HG03432 (cell line): Measurements from ENCODE around the gene ACAA2.
A peak's percentile ranks its signal among the peaks of the same experiment; 100 is the strongest.
"Not testable (repeated sequence)": the region's sequence is repeated elsewhere in the genome, so short reads cannot be mapped to it uniquely, and the experiment has no call there.

Experiments used
- ATAC-seq: cut with Tn5 transposase; IDR thresholded peaks from one replicate; pipeline ENCODE4 v1.9.1; 2021; ENCODE audit warnings: mild to moderate bottlenecking, moderate library complexity; ENCODE audit not compliant: unreplicated experiment

ACAA2 gene

DNA sequence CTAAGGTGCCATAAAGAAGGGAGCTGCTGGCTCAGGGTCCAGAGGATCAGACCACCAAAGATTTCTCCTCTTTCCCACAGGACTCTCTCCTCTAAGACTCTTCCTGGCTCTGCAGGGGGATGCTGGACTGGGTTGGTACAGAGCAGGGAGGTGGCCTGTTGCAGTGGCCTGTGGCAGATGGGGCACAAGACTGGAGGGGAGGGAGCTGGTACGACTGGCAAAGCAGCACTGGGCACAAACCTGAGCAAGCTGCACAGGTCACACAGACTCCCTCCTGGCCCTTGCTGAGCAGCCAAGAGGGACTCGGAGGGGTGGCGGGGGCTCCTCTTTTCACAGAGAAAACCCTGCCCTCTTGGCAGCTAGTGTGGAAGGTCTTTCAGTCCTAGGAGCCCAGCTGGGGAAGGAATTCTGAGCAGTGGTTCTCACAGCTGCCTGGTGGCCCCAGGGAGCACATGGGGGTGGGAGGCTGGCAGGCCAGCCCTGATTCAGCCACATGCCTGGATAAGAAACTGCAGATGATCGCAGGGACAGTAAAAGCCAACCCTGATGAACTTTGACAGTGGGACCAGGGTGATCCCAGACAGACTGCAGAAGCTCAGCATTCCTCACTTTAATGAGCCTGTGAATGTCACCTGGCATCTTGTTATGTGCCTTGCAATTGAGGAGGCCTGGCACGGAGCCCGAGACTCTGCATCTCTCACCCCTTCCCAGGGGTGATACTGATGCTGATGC lies 32.5 kb upstream of the ACAA2 start:
- ATAC-seq = no peak

DNA sequence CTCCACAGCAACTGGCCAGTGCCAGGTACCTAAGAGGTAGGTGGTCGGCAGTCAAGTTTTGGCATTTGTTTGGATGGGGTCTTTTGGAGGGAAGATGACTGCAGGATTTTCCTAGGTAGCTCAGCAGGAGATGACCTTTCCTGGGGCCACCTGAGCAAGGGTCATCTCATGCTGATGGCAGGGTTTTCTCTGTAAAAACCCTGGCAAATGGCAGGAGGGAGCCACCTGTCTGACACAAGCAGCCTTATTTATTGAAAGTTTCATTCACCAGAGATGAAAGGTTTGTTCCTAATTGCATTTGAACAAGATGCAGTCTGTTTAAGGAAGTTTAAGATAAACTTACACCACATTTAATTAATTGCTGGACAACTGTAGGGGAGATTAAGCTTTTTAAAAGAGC lies 31.6 kb upstream of the ACAA2 start:
- no peak for ATAC-seq

DNA sequence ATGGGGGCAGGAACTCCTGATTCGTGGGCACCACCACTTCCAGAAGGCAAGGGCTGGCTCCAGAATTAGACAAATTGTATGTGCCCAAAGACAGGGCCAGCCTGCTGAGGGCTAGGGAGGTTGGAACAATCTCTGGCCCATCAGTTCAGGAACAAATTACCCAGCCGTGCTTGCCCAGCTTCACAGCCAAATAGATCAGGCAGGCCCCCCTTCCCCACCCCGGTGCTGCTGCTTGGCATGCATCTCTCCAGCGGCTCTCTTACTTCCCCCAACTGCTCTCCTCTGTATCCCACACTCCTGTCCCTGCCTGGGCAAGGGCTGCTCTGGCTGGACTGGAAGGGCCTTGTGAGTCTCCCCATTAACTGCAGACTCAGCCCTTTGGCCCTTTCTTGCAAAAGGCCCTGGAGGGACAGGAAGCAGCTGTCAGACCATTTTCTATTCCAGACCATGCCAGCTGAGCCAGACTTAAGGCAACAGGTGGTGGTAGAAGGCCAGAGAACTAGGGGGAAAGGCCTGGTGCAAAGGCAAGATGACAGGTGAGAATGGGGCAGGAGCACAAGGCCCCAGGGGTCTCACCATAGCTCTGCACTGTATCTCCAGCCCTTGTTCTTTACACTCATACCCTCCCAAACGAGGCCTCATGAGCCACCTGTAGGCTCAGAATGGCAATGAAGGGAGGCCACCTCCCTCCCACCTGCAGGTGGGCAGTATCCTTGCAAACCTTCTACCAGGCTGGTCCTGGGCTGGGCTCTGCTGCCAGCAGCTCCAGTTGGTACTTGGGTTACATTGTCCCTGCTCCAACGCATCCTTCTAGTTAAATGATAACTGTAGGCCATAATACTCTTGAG lies 30.7 kb upstream of the ACAA2 start:
- ATAC-seq = no peak

DNA sequence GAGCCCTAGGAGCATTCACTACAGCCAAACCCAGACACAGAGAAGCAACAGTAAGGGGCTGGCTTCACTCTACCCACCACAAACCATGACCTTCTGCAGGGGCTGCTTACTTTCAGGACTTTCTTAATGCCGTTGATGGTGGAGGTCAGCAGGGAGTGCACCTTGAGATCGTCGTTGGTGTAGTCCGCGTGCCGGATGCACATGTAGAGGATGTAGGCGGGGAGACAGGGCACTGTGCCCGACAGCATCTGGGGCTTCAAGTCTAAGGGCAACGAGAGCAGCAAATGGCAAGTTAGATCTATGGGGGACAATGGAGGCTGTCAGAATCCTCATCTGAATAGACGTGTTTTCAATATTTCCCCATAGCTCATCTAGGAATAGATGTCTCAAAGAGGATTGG lies 29.8 kb upstream of the ACAA2 start:
- no peak for ATAC-seq

DNA sequence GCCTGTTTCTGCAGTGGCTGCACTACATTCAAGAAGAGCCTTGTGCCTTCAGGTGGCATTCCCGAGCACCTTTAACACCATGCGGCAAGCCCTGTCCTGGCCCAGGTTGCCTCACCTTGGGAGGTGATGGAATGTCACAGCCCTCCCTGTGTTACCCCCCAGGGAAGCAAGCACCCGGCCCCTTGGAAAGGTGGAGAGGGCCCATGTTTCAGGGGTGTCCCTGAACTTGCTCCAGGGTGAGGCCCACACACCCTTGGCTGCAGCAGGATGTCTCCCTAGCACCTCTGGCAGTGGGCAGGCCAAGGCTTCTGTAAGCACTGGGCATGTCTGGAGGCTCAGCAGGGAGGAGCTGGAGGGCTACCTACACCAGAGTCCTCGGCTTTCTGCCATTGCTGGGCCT lies 29.3 kb upstream of the ACAA2 start:
- no peak for ATAC-seq

DNA sequence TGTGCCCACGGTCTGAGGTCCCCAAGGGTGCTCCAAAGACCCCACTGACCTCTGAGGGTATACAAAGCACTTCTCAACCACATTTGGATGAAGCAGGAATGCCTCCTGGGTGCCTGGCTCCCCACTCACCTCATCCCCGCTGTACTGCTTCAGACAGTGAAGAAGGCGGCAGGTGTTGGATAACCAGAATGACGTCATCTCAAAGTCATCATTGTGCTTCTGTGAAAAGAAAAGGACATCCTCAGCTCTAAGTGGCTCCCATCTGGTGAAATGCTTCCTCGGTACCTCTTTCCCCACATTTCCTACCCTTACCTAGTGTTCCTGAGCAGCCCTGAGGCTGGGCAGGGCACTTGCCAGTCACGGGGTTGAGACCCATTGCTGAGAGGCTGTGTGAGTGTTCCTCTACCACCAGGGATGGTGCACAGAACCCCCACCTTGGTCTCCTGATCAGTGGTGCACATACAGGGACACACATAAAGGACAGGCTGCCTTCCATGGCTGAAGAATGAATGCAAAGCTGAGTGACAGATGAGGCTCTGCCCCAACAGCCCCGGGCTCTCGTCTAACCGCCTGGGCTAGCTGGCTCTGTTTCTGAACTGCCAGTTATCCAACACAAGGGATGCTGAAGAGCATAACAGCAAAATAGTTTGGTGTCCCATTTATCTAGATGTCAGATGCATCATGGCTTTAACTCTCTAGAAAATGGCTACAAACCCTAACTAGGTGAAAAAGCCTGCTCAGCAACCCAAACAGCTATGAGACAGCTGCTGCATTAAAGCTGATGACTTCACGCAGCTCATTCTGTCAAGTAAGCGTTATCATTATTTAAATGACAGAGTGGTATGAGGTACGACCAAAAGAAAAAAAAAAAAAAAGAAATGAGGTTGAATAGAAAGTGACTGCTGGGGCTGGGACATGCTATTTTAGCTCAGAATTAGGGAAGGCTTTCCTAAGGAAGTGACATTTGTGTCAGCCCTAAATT lies 28.2 kb upstream of the ACAA2 start:
- ATAC-seq = no peak

DNA sequence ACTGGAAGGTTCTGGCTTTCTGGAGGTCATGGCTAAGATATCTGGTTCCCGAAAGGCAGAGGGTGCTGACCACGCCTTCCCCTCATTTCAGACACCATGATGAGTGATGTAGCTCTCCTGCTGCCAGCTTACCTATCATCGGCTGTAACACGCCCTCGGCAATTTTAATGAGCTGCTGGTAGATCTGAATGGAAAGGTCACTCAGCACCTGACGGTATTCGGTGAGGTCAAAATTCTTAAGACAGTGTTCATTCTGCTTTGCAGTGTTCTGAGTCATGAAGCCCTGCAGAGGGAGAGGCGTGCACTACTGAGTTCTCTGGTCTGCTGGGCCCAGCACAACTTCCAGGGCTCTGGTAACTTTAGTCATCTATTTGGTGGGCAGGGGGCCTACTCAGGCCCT lies 25.7 kb upstream of the ACAA2 start:
- ATAC-seq = no peak

DNA sequence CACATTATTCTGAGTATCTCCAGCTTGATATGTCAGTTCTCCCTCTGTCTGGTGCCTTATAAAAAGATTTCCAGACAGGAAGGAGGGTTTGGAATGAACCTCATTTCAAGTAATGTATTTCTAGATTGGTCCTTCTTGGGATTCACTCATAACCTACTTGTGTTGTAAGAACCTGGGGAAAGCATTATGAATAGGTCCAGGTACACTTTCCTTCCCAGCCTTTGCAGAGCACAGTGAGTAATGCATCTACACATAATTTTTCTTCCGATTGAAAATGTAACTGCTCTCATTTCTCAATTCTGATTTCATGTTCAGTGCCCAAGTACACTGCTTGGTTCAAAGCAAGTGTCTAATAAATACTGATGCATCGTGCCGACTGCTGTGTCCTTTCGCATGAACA lies 25.0 kb upstream of the ACAA2 start:
- no peak for ATAC-seq

DNA sequence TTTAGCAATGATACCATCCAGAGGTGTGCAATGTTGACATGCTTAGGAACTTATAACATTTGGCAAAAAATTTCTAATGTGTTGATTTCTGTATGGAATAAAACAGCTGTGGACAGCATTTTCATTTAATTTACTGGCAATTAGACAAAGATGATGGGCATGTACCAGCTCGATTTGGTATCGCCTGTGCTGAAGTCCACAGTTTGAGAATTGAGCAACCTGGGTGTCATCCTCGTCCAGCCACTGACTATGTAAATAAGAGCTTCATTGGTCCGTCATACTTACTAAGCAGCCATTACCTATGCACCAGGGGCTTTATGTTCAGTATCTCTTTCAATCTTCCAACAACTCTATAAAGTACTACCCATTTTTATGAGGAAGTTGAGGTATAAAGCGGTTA lies 24.6 kb upstream of the ACAA2 start:
- no peak for ATAC-seq

DNA sequence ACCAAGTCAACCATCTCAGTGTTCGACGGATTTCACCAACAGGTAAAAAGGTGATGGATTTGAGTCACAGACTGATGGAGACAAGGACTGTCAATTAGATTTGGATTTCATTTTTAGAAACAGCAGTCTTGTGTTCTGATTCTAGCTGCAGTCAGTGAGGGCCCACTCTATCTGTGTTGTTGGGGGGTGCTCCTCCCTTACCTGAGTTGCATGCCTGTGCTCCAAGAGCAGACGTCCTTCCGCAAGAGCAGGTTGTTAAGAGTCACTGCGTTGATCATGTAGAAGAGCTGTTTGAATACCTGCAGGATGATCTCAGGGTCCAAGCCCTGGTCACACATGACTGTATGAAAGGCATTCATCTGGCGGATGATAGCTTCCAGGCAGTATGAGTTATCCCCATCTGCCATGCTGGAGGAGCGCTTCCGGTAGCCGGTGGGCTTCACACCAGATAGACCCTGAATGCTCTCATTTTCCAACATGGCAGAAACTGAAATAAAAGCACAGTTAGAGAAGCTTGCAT lies 24.0 kb upstream of the ACAA2 start:
- not testable (repeated sequence) for ATAC-seq

DNA sequence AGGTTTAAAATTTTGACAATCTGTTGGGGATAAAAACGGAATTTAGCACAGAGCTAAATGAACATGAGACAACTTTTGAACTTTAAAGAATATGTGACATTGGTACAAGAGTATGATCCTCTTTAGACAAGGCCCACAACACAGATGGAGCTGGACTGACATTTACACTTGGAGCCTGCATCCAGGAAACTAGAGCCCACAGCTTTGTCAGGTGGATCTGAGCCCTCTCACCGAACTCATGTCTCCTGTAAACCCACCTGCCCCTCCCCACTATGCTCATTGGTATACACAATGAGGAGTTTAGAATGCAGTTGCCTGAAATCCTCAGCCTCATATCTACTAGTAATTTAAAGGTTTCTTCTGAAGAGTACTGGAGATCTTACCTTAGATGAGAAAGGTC lies 22.1 kb upstream of the ACAA2 start:
- ATAC-seq = no peak

DNA sequence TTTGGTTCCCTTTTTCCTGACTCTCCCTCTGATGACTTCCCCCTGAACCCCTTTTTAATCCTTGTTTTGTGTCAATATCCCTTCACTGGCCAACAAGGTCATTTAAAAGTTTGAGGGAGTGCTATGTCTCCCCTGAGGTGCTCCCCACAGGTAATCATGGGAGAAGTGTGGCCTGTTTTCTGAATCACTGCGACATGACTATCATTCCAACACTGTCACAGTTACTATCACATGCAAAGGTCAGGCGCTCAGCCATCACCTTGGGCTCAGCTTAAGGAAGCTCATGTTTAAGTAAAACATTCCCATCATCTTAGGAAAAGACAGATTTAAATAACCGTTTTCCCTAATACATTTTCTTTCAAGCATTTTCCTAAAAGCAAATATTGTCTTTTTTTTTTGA lies 20.9 kb upstream of the ACAA2 start:
- ATAC-seq = no peak

DNA sequence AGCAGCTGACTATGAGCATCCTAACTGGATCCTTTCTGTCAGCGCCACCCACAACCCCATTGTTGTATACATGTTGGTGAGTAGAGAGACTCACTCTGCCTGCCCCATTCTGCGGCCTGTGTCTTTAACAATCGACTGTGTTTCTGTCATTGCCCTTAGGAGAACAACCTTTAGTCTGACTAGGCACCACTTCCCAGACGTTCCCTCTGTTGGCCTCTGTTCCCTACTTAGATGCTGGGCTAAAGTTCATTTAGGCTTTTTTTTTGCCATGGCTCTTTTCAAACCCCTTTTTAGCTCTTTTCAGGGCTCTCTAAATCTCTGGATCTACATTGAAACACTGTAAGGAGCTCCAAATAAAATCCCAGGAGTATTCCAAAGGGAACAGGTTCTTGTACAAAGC lies 20.5 kb upstream of the ACAA2 start:
- ATAC-seq = no peak

DNA sequence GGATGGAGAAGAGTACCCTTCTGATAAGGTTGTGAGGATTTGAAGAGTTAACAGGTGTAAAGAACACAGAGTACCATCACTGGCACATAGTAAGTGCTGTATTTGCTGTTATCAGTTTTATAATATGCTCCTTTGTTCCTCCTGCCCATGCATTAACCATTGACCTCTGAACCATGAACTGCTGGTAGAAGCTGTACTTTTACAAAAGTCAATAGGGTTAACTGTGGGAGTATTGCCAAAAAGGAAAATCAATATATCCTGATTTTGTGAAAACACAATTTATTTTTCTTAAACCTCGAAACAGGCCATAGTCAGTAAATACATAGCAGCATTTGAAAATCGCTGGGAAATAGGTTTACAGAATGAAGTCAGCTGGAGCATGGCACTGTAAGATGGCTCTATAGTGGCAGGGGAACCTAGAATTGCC lies 18.9 kb upstream of the ACAA2 start:
- no peak for ATAC-seq

DNA sequence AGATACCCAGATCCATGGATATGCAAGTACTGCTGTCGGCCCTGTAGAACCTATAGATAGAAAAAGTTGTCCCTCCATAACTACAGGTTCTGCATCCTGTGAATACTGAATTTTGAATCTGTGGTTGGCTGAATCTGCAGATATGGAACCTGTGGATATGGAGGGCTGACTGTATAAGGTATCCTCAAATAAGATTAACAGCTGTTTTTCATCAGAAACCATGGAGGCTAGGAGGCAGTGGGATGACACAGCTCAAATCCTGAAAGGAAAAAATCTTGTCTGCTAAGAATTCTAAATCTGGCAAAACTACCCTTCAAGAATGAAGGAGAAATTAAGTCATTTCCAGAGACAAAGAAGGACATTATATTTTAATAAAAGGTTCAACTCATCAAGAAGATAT lies 14.7 kb upstream of the ACAA2 start:
- ATAC-seq = no peak

DNA sequence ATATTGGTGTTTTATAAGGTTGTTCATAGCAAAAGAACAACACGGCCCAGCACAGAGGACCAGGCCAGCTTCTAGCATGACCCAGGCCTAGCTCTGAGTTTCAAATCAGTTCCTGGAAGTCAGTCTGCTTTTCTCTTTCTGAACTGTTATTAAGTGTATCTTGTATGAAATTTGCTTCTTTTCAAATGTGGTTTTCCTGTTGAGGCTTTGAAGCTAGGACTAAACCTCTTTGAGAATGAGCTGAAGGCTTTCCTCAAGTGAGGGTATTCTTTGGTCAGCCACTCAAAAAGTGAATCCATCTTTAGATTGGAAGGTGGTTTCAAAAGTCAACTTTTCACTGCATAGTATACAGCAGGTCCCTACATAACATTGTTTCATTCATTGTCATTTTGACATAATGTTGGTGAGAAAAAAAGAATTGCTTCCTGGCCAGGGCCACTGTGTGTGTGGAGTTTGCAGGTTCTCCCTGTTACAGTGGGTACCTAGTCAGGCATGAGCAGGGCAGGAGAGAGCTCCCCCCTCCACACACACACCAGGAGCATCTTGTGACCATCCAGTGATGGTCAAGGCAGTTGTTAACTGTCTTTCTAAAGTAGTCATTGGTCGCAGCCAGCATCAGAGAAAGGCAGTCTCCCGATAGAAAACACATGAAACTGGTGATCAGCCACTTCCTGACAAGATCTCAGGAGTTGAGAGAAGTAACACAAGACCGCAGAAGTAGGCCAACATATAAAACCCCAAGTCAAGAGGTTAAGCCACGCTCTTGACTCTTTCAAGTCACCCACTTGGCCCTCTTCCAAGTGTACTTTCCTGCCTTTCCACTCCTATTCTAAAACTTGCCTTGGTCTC lies 6.7 kb upstream of the ACAA2 start:
- ATAC-seq = no peak

DNA sequence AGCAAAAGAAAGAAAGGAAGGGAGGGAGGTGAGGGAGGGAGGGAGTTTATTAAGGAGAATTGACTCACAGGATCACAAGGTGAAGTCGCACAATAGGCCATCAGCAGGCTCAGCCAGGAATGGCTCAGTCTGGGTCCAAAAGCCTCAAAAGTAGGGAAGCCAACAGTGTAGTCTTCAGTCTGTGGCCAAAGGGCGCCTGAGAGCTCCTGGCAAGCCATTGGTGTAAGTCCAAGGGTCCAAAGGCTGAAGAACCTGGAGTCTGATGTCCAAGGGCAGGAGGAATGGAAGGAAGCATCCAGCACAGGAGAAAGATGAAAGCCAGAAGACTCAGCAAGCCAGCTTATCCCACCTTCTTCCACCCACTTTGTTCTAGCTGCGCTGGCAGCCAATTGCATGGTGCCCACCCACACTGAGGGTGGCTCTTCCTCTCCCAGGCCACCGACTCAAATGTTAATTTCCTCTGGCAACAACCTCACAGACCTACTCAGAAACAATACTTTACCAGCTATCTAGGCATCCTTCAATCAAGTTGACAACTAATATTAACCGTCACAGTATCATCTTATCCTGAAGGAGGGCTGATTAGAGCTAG lies 5.8 kb upstream of the ACAA2 start:
- no peak for ATAC-seq

DNA sequence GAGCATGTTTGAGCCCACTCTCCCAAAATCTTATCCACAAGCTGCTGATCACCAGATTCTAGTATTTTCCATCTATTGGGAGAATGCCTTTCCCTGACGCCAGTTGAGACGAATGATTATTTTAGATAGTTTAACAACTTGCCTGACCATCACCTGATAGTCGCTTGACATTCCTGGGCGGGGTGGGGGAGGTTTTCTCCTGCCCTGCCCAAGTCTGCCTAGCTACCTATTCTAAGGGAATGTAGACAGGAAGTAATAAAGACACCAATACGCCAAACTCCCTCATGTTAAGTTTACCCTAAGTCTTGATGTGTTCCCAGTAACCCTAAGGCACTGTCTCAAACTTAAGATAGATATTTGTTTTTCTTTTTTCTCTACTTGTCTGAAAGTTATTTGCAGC lies 4.6 kb upstream of the ACAA2 start:
- ATAC-seq = no peak

DNA sequence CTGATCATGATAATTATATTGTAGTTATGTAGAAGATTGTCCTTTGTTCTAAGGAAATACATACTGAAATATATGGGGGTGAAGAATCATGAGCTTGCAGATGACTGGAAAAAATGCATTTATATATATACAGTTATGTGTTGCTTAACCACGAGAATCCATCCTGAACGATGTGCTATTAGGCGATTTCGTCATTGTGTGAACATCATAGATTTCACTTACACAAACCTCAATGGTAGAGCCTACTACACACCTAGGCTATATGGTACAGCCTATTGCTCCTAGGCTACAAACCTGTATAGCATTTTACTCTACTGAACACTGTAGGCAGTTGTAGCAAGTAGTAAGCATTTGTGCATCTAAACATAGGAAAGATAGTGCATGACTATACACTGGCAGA lies 2.6 kb upstream of the ACAA2 start:
- no peak for ATAC-seq

DNA sequence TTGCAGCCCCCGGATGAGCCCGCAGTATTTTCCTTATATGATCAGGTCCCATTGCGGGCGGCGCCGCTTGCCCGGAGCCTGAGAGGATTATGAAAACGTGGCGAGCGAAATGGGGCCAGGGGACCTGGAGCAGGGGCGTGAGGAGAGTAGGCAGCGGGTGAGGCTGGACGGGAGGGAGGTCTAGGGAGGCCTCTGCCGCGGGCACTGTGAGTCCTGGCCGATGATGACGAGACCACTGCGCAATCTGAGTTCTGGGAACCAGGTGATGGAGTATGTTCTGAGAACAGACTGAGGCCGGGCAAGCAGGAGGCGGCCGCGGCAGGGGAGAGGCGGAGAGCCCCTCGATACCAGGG lies 790 bp upstream of the ACAA2 start:
- ATAC-seq = peak; percentile 25
